ENCODE data around the gene CCDC83.

DNA sequence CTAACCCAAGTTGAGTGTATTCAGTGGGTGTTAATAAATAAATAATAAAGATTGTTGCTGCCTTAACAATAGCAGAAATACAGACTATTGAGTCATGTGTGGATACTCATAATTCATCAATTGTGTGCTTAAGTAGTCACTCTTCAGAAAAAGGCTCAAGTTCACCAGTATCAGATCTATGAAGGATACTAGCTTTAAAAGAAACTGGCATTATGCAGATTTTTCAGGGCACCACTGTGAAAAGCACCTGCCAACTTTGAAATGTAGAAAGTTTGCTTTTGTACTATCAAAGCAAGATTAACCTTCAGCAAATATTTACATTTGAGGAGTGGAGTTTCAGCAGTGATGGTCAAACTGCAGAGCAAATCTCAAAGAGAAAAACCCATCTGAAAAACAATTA, 24.1 kb upstream of the CCDC83 start:
- TF ChIP-seq, protein P1, sequence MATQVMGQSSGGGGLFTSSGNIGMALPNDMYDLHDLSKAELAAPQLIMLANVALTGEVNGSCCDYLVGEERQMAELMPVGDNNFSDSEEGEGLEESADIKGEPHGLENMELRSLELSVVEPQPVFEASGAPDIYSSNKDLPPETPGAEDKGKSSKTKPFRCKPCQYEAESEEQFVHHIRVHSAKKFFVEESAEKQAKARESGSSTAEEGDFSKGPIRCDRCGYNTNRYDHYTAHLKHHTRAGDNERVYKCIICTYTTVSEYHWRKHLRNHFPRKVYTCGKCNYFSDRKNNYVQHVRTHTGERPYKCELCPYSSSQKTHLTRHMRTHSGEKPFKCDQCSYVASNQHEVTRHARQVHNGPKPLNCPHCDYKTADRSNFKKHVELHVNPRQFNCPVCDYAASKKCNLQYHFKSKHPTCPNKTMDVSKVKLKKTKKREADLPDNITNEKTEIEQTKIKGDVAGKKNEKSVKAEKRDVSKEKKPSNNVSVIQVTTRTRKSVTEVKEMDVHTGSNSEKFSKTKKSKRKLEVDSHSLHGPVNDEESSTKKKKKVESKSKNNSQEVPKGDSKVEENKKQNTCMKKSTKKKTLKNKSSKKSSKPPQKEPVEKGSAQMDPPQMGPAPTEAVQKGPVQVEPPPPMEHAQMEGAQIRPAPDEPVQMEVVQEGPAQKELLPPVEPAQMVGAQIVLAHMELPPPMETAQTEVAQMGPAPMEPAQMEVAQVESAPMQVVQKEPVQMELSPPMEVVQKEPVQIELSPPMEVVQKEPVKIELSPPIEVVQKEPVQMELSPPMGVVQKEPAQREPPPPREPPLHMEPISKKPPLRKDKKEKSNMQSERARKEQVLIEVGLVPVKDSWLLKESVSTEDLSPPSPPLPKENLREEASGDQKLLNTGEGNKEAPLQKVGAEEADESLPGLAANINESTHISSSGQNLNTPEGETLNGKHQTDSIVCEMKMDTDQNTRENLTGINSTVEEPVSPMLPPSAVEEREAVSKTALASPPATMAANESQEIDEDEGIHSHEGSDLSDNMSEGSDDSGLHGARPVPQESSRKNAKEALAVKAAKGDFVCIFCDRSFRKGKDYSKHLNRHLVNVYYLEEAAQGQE (IDR thresholded peaks at IDR 0.05; ENCODE audit: insufficient read depth in 1 of 2, low read depth in 2 of 2, low read length in 2 of 2) = no peak
- no peak for TF ChIP-seq POLR2AphosphoS5 (IDR thresholded peaks at IDR 0.05; ENCODE audit: low read depth, low read length)
- TF ChIP-seq TAF1 (IDR thresholded peaks at IDR 0.05; ENCODE audit: borderline replicate concordance, insufficient read depth, low read length) = no peak
- TF ChIP-seq SIN3A (IDR thresholded peaks at IDR 0.05; ENCODE audit: borderline replicate concordance, insufficient read depth, low read length) = no peak
